HEK293 (cell line): ENCODE results near the gene NDUFA8.

Experiments
- CTCF ChIA-PET: fragments of 350-600 bp; formaldehyde crosslinking; extraction: SDS; loops from one replicate; lab custom pipeline; 2021; ENCODE audit warnings: antibody characterized with exemption; lab: Yijun Ruan, JAX
- POLR2A ChIA-PET: fragments of 300-600 bp; formaldehyde crosslinking; extraction: SDS; loops from one replicate; lab custom pipeline; 2020; ENCODE audit warnings: antibody characterized with exemption, inconsistent platforms; lab: Yijun Ruan, JAX
- H3K27ac ChIP-seq: fragments of 200-500 bp; sonication (Bioruptor generic); 2 replicates; pipeline ENCODE4 v1.5.1; 2014; ENCODE audit warnings: low read depth, low read length, control low read depth, inconsistent platforms; ENCODE audit errors: extremely low read depth
- H3K36me3 ChIP-seq, 2 experiments: fragments of 200-500 bp in 1 of 2; sonication (Bioruptor generic) in 1 of 2; 1 replicate in 1 of 2; 2 replicates in 1 of 2; pipeline ENCODE4 v1.5.1; 2014 to 2017; ENCODE audit warnings: inconsistent platforms in 2 of 2, low read length in 2 of 2; ENCODE audit not compliant: control insufficient read depth in 2 of 2, insufficient read depth in 1 of 2
- H3K4me1 ChIP-seq: fragments of 200-500 bp; sonication (Bioruptor generic); 2 replicates; pipeline ENCODE4 v1.5.1; 2014; ENCODE audit warnings: mild to moderate bottlenecking, low read length, inconsistent platforms; ENCODE audit not compliant: control insufficient read depth, insufficient read depth
- H3K4me3 ChIP-seq: 2 replicates; pipeline ENCODE4 v1.5.1; 2011; ENCODE audit warnings: low read depth, mild to moderate bottlenecking, control low read depth, low read length, moderate library complexity
- H3K9me3 ChIP-seq: fragments of 200-500 bp; sonication (Bioruptor generic); 2 replicates; pipeline ENCODE4 v1.5.1; 2014; ENCODE audit warnings: low read depth, low read length, inconsistent platforms; ENCODE audit not compliant: control insufficient read depth, insufficient read depth
- SETDB1 ChIP-seq: IDR thresholded peaks from one replicate; pipeline ENCODE4 v1.6.1; 2017; ENCODE audit warnings: mild to moderate bottlenecking, low read length, moderate library complexity, mixed read lengths; ENCODE audit not compliant: insufficient read length
- SP7 ChIP-seq: fragments of 450-650 bp; formaldehyde crosslinking; IDR thresholded peaks from 2 replicates; pipeline ENCODE4 v1.5.1; 2016; ENCODE audit warnings: missing biosample characterization, missing genetic modification characterization
- ZBTB48 ChIP-seq: fragments of 450-650 bp; formaldehyde crosslinking; IDR thresholded peaks from 2 replicates; pipeline ENCODE4 v1.5.1; 2016; ENCODE audit warnings: missing biosample characterization, missing genetic modification characterization
- ZNF140 ChIP-seq: fragments of 450-650 bp; formaldehyde crosslinking; IDR thresholded peaks from 2 replicates; pipeline ENCODE4 v1.5.1; 2016; ENCODE audit warnings: missing biosample characterization, missing genetic modification characterization
- ZNF157 ChIP-seq: fragments of 450-650 bp; formaldehyde crosslinking; IDR thresholded peaks from 2 replicates; pipeline ENCODE4 v1.5.1; 2016; ENCODE audit warnings: missing biosample characterization, missing genetic modification characterization
- ZNF16 ChIP-seq: fragments of 450-650 bp; formaldehyde crosslinking; IDR thresholded peaks from 2 replicates; pipeline ENCODE4 v1.5.1; 2016; ENCODE audit warnings: low read depth, missing biosample characterization, missing genetic modification characterization
- ZNF324 ChIP-seq: fragments of 450-650 bp; formaldehyde crosslinking; IDR thresholded peaks from 2 replicates; pipeline ENCODE4 v1.5.1; 2016; ENCODE audit warnings: missing biosample characterization, missing genetic modification characterization
- ZNF501 ChIP-seq: fragments of 450-650 bp; formaldehyde crosslinking; IDR thresholded peaks from 2 replicates; pipeline ENCODE4 v1.5.1; 2016; ENCODE audit warnings: missing biosample characterization, missing genetic modification characterization
- ZNF510 ChIP-seq: fragments of 450-650 bp; formaldehyde crosslinking; IDR thresholded peaks from 2 replicates; pipeline ENCODE4 v1.5.1; 2018; ENCODE audit warnings: mild to moderate bottlenecking, missing genetic modification characterization, missing biosample characterization; ENCODE audit not compliant: insufficient replicate concordance
- ZNF610 ChIP-seq: fragments of 450-650 bp; formaldehyde crosslinking; IDR thresholded peaks from 2 replicates; pipeline ENCODE4 v1.5.1; 2016; ENCODE audit warnings: missing biosample characterization, missing genetic modification characterization, borderline replicate concordance
- TF ChIP-seq, protein P1 (sequence below): sonication (generic); formaldehyde crosslinking; IDR thresholded peaks from 2 replicates; pipeline ENCODE4 v1.8.1; 2022; ENCODE audit warnings: mild to moderate bottlenecking, moderate library complexity, missing genetic modification reagents
- TF ChIP-seq, protein P2 (sequence below): fragments of 450-650 bp; formaldehyde crosslinking; IDR thresholded peaks from 2 replicates; pipeline ENCODE4 v1.5.1; 2016; ENCODE audit warnings: missing biosample characterization, missing genetic modification characterization
- TF ChIP-seq, protein P3 (sequence below): fragments of 450-650 bp; formaldehyde crosslinking; IDR thresholded peaks from 2 replicates; pipeline ENCODE4 v1.5.0; 2017; ENCODE audit warnings: missing biosample characterization, missing genetic modification characterization, borderline replicate concordance
- TF ChIP-seq, protein P4 (sequence below): fragments of 450-650 bp; formaldehyde crosslinking; IDR thresholded peaks from 2 replicates; pipeline ENCODE4 v1.5.1; 2017; ENCODE audit warnings: missing biosample characterization, missing genetic modification characterization
- TF ChIP-seq, protein P5 (sequence below): fragments of 450-650 bp; formaldehyde crosslinking; IDR thresholded peaks from 2 replicates; pipeline ENCODE4 v1.5.1; 2016; ENCODE audit warnings: missing biosample characterization, missing genetic modification characterization
- TF ChIP-seq, protein P6 (sequence below): fragments of 450-650 bp; formaldehyde crosslinking; IDR thresholded peaks from 2 replicates; pipeline ENCODE4 v1.5.1; 2016; ENCODE audit warnings: missing biosample characterization, missing genetic modification characterization
- TF ChIP-seq, protein P7 (sequence below): fragments of 450-650 bp; formaldehyde crosslinking; IDR thresholded peaks from 2 replicates; pipeline ENCODE4 v1.5.1; 2016; ENCODE audit warnings: missing biosample characterization, missing genetic modification characterization
- TF ChIP-seq, protein P8 (sequence below): fragments of 450-650 bp; formaldehyde crosslinking; IDR thresholded peaks from 2 replicates; pipeline ENCODE4 v1.5.1; 2017; ENCODE audit warnings: missing biosample characterization, missing genetic modification characterization

NDUFA8 gene

DNA sequence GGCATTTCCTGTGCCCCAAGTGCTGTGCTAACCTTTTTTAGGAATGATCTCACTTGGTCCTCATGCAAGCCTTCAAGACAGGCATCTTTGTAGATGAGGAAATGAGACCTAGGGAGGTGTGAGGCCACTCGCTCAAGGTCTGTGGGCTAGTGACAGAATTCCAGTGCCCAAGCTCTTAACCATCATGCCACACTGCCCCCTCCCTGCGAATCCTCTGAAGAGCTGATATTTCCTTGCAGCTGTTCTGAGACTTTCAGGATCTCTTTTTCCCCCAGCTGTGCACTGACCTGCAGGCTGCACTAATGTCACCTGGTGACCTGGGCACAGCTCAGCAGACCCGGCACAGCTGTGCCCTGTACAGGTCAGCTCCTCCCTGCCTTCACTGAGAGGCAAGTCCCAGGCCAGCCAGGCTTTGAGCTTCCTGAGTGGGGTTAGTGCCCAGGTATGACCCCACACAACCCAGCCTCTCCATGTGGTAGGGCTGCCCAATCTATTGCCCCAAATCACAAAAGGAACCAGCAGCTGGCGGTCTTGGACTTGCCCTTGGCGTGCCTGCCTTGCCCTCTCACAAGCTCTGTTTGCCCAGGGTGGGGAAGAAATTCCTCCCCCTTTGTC, 32.8 kb upstream of the NDUFA8 start:
- H3K9me3 ChIP-seq: no peaks in the 10 kb centered on the region
- POLR2A ChIA-PET: interaction anchor here (1.6 to 1.7 kb wide), 2 partner anchors 22 to 72 kb away, joined by 4 read pairs; partner anchors contain the start of genes MRRF and RBM18
- TF ChIP-seq ZNF610 (tag by site-specific recombination) (no peak), ZNF510 (tag by site-specific recombination) (no peak), ZNF324 (no peak), SP7 (tag by site-specific recombination) (no peak), ZNF16 (tag by site-specific recombination) (no peak), ZNF501 (no peak), ZBTB48 (no peak)
- TF ChIP-seq, protein P1, sequence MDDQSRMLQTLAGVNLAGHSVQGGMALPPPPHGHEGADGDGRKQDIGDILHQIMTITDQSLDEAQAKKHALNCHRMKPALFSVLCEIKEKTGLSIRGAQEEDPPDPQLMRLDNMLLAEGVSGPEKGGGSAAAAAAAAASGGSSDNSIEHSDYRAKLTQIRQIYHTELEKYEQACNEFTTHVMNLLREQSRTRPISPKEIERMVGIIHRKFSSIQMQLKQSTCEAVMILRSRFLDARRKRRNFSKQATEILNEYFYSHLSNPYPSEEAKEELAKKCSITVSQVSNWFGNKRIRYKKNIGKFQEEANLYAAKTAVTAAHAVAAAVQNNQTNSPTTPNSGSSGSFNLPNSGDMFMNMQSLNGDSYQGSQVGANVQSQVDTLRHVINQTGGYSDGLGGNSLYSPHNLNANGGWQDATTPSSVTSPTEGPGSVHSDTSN (CRISPR knock-in tag): no peak
- TF ChIP-seq, protein P2, sequence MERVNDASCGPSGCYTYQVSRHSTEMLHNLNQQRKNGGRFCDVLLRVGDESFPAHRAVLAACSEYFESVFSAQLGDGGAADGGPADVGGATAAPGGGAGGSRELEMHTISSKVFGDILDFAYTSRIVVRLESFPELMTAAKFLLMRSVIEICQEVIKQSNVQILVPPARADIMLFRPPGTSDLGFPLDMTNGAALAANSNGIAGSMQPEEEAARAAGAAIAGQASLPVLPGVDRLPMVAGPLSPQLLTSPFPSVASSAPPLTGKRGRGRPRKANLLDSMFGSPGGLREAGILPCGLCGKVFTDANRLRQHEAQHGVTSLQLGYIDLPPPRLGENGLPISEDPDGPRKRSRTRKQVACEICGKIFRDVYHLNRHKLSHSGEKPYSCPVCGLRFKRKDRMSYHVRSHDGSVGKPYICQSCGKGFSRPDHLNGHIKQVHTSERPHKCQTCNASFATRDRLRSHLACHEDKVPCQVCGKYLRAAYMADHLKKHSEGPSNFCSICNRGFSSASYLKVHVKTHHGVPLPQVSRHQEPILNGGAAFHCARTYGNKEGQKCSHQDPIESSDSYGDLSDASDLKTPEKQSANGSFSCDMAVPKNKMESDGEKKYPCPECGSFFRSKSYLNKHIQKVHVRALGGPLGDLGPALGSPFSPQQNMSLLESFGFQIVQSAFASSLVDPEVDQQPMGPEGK: no peak
- TF ChIP-seq, protein P3, sequence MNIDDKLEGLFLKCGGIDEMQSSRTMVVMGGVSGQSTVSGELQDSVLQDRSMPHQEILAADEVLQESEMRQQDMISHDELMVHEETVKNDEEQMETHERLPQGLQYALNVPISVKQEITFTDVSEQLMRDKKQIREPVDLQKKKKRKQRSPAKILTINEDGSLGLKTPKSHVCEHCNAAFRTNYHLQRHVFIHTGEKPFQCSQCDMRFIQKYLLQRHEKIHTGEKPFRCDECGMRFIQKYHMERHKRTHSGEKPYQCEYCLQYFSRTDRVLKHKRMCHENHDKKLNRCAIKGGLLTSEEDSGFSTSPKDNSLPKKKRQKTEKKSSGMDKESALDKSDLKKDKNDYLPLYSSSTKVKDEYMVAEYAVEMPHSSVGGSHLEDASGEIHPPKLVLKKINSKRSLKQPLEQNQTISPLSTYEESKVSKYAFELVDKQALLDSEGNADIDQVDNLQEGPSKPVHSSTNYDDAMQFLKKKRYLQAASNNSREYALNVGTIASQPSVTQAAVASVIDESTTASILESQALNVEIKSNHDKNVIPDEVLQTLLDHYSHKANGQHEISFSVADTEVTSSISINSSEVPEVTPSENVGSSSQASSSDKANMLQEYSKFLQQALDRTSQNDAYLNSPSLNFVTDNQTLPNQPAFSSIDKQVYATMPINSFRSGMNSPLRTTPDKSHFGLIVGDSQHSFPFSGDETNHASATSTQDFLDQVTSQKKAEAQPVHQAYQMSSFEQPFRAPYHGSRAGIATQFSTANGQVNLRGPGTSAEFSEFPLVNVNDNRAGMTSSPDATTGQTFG (tag by site-specific recombination): no peak
- TF ChIP-seq, protein P4, sequence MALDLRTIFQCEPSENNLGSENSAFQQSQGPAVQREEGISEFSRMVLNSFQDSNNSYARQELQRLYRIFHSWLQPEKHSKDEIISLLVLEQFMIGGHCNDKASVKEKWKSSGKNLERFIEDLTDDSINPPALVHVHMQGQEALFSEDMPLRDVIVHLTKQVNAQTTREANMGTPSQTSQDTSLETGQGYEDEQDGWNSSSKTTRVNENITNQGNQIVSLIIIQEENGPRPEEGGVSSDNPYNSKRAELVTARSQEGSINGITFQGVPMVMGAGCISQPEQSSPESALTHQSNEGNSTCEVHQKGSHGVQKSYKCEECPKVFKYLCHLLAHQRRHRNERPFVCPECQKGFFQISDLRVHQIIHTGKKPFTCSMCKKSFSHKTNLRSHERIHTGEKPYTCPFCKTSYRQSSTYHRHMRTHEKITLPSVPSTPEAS: no peak
- TF ChIP-seq, protein P5, sequence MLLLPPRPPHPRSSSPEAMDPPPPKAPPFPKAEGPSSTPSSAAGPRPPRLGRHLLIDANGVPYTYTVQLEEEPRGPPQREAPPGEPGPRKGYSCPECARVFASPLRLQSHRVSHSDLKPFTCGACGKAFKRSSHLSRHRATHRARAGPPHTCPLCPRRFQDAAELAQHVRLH: no peak
- TF ChIP-seq, protein P6, sequence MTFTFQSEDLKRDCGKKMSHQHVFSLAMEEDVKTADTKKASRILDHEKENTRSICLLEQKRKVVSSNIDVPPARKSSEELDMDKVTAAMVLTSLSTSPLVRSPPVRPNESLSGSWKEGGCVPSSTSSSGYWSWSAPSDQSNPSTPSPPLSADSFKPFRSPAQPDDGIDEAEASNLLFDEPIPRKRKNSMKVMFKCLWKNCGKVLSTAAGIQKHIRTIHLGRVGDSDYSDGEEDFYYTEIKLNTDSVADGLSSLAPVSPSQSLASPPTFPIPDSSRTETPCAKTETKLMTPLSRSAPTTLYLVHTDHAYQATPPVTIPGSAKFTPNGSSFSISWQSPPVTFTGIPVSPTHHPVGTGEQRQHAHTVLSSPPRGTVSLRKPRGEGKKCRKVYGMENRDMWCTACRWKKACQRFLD (tag by site-specific recombination): no peak
- no peaks in the 10 kb centered on the region for H3K36me3 ChIP-seq
- CTCF ChIA-PET: interaction anchor here (1.0 to 1.3 kb wide), 3 partner anchors 34 to 70 kb away, joined by 3 read pairs; no protein-coding TSS in a partner anchor
- H3K4me1 ChIP-seq: no peaks in the 10 kb centered on the region
- H3K27ac ChIP-seq: no peak overlapping the region
- no peak overlapping the region for H3K4me3 ChIP-seq

DNA sequence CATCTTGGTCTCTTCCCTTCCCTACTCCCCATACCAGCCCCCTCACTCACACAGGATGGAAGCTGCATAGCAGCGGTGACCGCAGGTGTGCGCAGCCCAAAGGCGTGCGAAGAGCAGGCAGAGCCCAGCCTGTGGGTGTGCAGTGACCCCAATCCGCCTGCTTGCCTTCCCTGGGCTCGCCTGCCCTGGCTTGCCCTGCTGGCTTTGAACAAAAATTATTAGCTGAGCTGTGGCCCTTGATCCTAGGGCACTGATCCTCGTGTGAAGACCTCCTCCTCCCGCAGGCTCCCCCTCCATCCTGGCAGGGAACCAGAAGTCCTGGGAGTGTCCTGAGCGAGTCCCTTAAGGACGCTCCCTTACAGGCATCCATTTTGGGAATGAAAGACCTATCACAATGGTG, 32.0 kb upstream of the NDUFA8 start:
- H3K36me3 ChIP-seq: no peaks in the 10 kb centered on the region
- ChIA-PET CTCF (interaction anchor here (0.7 to 1.3 kb wide), 4 partner anchors 10 to 69 kb away, joined by 3 to 4 read pairs (median 3); no protein-coding TSS in a partner anchor), POLR2A (interaction anchor here (1.6 to 1.7 kb wide), 2 partner anchors 22 to 73 kb away, joined by 4 read pairs; partner anchors contain the start of genes MRRF and RBM18)
- no peak overlapping the region for H3K4me3 ChIP-seq
- no peaks in the 10 kb centered on the region for H3K9me3 ChIP-seq
- no peak overlapping the region for H3K27ac ChIP-seq
- no peaks in the 10 kb centered on the region for H3K4me1 ChIP-seq
- TF ChIP-seq, protein P7, sequence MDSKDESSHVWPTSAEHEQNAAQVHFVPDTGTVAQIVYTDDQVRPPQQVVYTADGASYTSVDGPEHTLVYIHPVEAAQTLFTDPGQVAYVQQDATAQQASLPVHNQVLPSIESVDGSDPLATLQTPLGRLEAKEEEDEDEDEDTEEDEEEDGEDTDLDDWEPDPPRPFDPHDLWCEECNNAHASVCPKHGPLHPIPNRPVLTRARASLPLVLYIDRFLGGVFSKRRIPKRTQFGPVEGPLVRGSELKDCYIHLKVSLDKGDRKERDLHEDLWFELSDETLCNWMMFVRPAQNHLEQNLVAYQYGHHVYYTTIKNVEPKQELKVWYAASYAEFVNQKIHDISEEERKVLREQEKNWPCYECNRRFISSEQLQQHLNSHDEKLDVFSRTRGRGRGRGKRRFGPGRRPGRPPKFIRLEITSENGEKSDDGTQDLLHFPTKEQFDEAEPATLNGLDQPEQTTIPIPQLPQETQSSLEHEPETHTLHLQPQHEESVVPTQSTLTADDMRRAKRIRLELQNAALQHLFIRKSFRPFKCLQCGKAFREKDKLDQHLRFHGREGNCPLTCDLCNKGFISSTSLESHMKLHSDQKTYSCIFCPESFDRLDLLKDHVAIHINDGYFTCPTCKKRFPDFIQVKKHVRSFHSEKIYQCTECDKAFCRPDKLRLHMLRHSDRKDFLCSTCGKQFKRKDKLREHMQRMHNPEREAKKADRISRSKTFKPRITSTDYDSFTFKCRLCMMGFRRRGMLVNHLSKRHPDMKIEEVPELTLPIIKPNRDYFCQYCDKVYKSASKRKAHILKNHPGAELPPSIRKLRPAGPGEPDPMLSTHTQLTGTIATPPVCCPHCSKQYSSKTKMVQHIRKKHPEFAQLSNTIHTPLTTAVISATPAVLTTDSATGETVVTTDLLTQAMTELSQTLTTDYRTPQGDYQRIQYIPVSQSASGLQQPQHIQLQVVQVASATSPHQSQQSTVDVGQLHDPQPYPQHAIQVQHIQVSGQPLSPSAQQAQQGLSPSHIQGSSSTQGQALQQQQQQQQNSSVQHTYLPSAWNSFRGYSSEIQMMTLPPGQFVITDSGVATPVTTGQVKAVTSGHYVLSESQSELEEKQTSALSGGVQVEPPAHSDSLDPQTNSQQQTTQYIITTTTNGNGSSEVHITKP: no peak
- TF ChIP-seq ZNF140 (tag by site-specific recombination): no peak
- no peak for TF ChIP-seq SETDB1
- TF ChIP-seq ZNF157 (tag by site-specific recombination): no peak
- TF ChIP-seq, protein P8, sequence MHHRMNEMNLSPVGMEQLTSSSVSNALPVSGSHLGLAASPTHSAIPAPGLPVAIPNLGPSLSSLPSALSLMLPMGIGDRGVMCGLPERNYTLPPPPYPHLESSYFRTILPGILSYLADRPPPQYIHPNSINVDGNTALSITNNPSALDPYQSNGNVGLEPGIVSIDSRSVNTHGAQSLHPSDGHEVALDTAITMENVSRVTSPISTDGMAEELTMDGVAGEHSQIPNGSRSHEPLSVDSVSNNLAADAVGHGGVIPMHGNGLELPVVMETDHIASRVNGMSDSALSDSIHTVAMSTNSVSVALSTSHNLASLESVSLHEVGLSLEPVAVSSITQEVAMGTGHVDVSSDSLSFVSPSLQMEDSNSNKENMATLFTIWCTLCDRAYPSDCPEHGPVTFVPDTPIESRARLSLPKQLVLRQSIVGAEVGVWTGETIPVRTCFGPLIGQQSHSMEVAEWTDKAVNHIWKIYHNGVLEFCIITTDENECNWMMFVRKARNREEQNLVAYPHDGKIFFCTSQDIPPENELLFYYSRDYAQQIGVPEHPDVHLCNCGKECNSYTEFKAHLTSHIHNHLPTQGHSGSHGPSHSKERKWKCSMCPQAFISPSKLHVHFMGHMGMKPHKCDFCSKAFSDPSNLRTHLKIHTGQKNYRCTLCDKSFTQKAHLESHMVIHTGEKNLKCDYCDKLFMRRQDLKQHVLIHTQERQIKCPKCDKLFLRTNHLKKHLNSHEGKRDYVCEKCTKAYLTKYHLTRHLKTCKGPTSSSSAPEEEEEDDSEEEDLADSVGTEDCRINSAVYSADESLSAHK (tag by site-specific recombination): no peak
